HG02610 (cell line): ENCODE results near the gene ADTRP.
"Not testable (repeated sequence)": the region's sequence is repeated elsewhere in the genome, so short reads cannot be mapped to it uniquely, and the experiment has no call there.

Experiments used
- ATAC-seq: cut with Tn5 transposase; IDR thresholded peaks from one replicate; pipeline ENCODE4 v1.9.1; 2021; ENCODE audit warnings: mild to moderate bottlenecking, moderate library complexity; ENCODE audit not compliant: unreplicated experiment

Gene ADTRP

DNA sequence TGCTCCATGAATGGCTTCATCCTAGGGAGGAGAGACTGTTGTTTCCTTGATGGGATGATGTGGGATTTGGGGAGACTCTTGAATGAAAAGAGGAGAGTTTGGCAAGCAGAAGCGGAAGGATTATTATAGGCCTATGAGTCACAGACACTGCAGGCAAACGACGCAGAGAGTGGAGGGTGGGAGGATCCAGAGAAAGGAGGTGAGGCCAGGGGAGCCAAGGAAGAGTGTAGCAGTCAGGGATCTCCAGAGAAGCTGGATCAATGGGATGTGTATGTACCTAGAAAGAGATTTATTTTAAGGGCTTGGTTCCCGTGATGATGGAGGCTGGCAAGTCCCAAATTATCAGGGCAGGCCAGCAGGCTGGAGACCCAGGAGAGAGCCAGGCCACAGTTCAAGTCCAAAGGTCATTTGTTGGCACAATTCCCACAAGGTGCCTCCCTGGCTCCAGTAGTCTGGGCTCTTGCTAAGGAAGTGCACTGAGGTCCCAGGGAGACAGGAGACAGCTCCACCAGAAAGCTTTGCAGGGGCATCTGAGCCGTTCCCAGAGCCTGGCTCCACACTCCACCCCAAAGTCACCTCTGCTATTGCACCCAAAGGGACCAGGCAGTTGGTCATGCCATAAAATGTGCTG is 76.0 kb downstream of the ADTRP start:
- no peak for ATAC-seq

DNA sequence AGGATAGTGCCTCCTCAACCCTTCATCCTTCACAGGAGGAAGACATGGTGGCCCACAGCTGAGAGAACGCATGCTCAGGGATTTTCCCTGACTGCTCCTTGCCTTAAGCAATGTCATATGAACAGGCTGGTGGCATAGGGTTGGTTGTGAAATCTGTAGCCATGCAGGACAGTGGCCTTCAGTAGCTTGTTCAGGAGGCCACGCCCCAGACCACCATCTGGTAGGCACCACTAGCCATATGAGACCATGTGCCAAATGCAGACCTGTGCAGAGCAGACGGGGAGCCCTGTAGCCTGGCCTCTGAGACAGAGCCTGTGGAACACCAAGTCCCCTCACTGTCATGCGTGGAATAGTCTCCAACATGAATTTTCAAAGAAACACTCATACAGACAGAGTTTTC is 76.5 kb downstream of the ADTRP start:
- ATAC-seq: no peak

DNA sequence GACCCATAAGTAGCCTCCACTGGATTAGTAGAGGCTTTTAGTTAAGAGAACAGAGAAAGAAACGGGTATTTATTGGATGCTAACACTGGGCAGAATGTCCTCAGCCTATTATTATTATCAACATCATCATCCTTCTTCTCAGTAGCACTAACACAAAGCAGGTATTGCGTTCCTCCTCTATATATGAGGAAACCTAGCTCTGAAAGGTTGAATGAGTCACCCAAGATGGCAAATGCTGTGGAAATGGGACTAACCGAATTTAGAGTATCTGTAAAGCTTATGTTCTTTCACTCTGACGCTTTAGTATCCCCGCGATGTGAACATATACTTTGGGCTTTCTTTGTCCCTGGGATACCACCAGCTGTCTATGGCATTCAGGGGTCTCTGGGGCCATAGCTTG is 77.0 kb downstream of the ADTRP start:
- ATAC-seq: no peak

DNA sequence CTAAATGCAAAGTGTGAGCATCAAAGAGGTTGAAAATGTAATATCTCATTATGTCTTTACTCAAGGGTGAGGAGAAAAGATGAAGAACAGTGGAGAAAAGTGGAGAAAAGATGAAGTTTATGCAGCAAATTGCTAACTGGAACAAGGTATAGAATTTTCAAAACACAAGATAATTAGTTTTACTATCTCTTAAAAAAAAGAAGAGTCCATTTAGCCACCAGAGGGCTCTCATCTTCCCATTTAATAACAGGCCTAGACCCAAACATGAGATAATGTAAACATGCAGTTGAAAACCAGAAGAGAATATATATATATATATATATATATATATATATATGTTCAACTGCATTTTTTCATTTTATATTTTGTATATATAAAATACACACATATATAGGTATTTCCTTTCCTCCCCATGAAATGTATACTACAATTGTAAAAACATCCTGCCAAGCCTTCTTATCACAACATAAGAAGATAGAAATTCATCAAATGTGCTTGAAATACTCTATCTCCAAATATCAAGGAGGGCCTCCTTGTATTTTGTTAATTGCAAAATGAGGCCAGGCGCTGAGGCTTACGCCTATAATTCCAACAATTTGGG is 78.4 kb downstream of the ADTRP start:
- no peak for ATAC-seq

DNA sequence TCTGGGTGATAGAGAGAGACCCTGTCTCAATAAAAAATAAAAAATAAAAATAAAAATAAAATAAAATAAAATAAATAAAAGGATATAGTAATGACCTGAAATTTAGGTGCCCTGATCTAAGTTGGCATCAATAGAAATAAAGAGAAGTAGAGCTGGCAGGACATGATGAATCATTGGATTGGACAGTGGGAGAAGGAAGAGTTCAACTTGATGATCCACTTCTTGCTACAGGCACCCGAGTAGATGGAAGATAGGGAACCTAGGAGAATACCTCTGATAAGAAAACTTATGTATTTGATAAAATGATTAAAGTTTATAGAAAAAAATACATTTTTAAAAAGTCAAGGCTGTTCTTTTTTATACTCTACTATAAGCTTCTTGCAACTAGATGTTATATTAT is 79.0 kb downstream of the ADTRP start:
- no peak for ATAC-seq

DNA sequence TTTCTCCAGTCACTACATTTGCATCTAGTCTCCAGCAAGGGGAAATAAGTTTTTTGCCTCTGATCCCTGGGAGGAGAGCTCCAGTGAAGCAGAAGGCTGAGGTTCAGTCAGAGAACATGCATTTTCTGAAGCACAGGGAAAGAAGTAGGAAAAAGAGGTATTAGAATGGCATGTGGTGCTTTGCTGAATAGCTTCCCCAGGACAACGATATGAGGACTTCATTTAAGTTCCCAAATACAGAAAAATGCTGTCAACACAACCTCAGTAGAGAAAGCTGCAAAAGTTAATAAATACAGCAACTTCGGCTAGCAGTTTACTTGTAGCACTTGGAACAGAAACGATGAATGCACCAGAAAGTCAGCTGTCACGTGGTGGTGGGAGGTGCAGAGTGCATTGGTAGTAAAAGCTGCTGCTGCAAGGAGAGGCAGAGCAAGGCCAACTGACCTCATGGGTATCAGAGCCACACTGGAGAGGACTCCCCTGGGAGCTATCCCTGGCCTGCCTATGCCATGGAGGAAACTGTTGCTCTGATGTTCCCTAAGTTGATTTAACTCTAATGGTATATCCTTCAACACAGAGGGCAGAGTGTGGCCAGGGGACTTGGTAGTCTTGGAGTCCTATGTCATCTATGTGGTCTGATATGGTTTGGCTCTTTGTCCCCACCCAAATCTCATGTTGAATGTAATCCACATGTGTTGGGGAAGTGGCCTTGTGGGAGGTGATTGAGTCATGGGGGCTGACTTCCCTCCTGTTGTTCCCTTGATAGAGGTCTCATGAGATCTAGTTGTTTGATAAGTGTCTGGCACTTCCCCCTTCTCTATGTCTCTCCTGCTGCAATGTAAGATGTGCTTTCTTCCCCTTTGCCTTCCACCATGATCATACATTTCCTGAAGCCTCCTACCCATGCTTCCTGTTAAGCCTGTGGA is 85.9 kb downstream of the ADTRP start:
- ATAC-seq: no peak

DNA sequence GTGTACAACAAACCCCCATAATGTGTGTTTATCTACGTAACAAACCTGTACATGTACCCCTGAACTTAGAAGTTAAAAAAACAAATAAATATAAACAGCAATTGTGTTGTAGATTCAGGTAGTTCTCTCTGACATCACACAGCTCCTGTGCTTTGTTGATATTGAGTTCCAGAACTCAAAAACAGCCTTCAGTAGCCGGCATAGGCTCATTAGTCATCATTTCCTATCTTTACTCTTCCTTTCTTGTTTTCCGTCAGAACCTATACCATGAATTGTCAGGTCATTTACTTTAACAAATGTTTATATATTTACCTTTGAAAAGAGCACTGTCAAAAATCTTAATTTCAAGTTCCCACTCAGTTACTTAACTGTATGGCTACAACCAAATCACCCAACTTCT is 88.8 kb downstream of the ADTRP start:
- no peak for ATAC-seq

DNA sequence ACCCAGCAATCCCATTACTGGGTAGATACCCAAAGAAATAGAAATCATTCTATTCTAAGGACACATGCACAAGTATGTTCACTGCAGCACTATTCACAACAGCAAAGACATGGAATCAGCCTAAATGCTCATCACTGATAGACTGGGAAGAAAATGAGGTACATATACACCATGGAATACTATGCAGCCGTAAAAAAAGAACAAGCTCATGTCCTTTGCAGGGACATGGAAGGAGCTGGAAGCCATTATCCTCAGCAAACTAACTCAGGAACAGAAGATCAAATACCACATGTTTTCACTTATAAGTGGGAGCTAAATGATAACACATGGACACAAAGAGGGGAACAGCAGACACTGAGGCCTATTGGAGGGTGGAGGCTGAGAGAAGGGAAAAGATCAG is 89.2 kb downstream of the ADTRP start:
- ATAC-seq: not testable (repeated sequence)

DNA sequence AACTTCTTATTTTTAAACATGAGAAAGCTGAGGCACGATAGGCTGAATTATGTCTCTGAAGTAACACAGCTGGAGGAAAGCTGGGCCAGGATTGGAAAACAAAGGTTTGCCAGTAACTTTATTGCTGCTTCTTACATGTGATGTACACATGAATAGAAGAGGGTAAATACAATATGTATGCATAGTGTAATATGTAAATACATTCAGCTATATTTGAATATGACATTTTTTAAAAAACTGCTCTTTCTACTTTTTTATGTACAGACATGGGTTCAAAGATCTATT is 90.2 kb downstream of the ADTRP start:
- ATAC-seq: no peak

DNA sequence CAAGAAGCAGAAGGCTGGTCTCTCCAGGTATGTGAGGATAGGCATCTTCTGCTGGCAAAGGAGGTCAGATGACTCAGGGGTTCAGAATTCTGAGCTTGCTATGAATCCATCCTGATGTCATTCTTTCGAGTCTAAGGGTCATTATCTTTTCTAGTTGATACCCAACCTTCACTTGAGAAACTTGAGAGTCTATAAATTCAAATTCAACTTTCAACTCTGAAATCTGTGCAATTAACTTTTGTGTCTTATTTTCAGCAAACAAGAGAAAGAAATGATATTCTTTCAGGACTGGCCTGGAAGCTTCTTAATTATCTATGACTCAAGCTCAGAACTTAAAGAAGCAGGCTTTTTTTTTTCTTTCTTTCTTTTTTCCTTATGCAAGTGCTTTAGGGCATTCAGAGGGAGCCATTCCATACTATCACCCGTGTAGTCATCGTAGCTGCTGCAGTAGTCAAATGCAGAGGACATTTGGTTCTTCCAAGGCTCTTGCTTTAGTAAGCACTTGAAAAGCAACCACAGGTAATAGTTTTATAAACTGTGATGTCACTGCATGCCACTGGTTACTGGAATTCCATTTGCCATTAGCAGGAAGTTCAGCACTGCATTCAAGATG is 93.0 kb downstream of the ADTRP start:
- ATAC-seq: no peak

DNA sequence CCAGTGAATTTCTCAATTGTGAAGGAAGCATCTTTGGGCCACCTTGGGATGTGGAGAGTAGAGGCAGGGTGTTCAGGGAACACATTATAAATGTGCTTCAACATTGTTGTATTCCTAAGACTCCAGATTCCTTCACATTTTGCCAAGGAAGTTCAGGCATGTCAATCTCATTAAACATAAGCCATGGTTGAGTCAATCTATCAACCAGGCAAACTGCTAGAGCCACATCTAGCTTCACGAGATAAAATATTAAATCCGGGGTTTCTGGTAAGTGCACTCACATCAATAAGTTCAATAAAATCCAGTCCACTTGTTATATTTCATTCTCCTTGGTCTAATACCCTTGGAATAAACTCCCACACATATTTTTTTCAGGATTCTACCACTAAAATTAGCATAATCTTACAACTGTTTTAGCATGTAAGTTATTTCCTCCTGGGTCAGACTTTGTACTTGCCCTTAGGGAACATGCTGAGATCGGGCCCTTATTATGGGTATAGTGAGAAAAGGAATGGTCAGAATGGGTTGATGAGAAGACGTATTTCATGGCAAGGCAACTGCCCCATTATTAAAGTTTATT is 93.6 kb downstream of the ADTRP start:
- ATAC-seq: no peak

DNA sequence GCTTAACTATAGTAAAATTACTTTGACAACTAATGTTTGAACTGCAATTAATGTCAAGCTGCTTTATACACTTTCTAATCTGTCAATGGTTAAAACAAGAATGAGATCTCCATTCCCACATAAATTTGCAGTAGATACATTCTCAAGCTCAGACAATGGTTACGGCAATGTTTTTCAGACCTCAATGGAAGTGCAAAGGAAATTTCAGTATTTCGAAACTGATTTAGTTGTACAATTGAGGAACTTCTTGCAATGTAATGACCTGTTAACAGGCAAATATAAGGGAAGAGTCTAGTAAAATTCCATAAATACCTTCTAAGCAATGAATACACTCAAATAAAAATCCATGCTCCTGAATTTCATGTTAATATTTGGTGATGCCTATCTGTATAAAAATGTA is 94.7 kb downstream of the ADTRP start:
- ATAC-seq: no peak

DNA sequence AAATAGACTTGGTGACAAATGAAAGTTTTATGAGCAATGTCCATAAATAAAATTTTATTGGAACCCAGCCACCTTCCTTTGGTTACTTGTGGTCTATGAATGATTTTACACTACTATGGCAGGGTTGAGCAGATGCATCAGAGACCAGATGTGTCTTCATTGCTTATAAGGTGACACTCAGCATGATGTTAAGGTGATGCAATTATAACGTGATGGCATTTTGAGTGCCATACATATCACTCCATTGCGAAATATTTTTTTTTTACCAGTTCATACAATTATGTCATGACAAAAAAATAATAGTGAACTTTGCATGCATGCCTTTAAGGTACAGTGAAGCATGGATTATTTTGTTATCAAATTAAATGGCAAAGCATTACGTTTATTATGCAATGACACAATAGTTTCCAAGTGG is 96.0 kb downstream of the ADTRP start:
- no peak for ATAC-seq

DNA sequence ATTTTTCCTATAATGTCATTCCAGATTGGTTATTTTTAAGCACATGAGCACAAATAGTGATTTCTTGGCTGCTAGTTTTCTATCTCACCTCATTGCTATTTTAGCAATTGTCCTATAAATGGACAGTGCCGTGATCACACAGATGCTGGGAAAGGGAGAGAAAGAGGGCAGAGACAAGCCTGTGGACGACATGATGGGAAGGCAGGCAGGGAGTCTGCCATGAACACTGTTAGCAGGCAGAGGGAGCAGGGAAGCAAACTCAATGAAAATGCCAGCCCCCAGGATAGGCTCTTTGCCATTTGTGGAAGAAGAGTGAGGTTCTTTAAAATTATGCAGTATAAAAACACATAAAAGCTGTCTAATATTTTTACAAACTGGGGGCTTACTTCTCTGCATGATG is 96.8 kb downstream of the ADTRP start:
- ATAC-seq: no peak

DNA sequence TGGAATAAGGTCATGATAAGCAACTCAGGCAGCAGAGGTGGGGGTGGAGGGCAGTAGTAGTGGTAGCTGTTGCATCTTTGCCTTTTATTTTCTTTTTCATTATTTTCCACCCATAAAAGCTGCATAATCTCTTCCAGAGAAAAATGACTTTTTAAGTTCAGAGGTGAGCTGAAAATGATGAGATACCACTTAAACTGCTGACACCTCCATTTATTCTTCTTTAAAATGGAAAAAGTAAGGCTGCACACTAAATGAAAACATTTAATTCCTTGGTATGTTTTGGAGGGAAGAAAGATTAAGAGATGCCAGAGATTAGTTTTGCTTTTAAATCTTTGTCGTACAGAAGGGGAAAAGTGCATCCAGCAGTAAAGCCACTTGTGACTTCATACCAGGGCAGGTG is 97.2 kb downstream of the ADTRP start:
- no peak for ATAC-seq

DNA sequence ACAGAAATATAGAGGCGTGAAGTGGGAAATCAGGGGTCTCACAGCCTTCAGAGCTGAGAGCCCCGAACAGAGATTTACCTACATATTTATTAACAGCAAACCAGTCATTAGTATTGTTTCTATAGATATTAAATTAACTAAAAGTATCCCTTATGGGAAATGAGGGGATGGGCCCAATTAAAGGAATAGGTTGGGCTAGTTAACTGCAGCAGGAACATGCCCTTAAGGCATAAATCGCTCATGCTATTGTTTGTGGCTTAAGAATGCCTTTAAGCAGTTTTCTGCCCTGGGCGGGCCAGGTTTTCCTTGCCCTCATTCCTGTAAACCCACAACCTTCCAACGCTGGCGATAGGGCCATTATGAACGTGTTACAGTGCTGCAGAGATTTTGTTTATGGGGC is 98.1 kb downstream of the ADTRP start:
- ATAC-seq: not testable (repeated sequence)

DNA sequence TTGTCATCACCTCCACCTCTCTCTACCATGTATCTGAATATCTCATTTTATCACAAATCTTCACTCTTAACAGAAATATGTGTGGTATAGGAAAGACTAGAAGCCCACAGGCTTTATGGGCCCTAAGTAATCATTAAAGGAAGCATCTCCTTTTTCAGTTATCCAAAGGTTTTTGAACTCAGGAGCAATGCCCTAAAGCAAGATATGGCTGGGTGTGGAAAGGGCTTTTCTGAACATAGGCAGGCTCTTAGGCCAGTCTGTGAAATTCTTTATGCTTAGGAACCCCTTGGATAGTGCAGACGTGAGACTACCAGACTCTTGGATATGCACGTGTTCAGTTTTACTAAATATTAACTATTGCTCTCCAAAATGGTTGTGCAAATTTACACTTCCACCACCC is 99.5 kb downstream of the ADTRP start:
- no peak for ATAC-seq

DNA sequence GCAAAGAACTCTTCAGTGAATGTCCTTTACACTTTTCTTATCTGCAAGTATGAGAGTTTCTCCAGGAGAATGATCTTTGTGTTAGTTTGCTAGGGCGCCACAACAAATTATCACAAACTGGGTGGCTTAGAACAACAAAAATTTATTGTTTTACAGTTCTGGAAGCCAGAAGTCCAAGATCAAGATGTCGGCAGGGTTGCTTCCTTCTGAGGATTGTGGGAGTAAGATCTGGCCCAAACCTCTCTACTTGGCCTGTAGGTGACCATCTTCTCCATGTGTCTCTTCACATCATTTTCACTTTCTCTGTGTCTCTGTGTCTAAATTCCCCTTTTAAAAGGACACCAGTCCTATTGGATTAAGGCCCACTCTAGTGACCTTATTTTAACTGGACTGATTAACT is 103.0 kb downstream of the ADTRP start:
- ATAC-seq: no peak

DNA sequence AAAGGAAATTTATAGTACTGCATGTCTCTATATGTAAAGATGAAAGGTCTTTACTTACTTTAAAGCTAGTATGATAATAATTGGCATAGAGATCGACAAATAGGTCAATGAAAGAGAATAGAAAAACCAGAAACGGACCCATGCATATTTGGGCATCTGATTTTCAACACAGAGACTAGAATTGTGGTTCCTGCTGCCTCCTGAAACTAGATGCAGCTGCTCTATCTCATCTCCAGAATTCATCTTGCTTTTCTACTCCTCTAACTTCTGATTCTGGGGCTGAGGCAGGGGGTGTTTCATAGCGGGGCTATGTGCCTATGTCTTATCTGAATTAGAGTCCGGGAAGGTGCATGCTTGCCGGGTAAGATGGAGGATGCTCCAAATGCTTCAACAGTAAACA is 105.9 kb downstream of the ADTRP start:
- no peak for ATAC-seq

DNA sequence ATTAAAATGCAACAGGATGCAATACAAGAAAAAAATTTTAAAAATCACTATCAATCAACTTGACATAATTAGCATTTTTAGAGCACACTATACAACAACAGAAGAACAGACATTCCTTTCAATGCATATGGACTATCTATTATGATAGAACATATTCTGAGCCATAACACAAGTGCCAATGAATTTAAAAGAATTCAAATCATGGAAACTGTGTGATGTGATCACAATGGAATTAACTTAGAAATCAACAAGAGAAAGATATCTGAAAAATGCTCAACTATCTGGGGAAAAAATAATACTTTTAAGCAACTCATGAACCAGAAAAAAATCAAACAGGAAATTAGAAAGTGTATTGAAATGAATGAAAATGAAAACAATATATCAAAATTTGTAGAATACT is 106.3 kb downstream of the ADTRP start:
- ATAC-seq: no peak

DNA sequence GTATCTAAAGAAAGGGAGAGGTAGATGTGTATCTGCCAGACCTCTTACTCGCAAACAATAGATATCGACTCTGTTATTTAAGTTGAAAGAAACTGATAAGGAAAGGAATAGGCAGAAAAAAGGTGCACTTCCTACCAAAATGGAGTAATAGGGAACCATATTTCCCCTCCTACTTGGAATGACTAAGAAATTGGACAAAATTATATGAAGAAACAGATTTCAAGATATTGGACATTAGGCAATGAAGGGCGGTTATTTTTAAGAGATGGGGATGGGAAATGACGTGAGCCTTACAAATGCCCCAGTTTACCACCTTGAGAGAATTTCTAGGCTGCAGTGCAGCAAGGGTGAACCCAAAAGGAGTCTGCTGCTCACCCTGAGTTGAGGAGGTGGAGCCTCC is 108.9 kb downstream of the ADTRP start:
- no peak for ATAC-seq

DNA sequence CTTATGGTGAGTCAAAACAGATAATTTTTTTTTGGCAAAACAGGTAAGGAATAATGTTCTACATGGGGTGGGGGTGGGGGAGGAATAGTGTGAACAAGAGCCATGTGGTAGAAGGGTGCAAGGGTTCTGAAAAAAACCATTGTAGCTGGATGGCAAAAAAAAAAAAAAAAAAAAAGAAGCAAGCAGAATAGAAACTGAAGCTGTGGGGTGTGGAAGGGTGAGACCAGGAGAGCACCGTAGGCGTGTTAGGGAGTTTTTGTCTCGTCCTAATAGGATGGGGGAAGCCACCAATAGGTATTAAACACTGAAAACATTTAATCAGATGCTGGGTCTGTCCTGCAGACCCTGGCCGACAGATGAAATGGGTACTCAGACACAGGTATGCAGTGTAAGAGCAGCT is 110.1 kb downstream of the ADTRP start:
- no peak for ATAC-seq
